ENCODE data around the gene LRRC4B. TPM values are rescaled to one million over a fixed set of nuclear protein-coding genes. Genes with fewer than 3 reads are reported as not detected.

The LRRC4B gene
- total and polyA plus RNA-seq, 2 of the 4 experiments (the other 2 are of a cell fraction): 0.03 TPM; not detected in 1

DNA sequence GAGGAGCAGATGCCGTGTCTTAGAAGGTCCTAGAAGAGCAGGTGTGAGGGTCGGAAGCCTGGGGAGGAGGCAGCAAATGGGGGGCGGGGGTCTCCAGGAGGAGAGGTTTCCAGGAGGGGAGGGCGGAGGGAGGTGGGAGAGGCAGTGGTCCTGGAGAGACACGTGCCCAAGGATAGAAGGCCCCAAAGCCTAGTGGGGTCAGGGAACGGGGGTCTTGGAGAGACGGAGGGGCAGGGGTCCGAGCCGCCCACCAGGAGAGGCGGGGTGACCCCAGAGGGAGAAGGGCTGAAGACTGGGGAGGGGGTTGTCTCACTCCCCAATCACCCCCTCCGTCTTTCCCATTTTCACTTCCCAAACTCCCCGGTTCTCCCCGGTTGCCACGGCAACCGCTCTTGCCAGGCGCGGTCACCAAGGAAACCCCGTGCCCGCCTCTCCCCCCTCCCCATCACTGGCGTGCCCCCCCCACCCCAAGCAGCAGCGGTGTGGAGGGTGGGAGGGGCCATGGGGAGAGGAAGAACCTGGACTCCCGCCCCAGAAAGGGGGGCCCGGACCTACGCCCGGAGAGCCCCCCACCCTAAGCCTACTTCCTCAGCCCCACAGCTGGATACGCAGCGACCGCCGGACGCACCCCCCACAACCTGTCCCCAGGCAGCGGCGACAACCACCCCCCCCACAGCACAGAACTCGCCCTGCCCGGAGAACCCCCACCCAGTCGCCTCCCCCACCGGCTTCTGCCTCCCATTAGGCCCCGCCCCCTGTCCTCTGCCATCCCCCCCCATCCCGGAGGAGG is 988 bp downstream of the LRRC4B start:
- no peak overlapping the region for H3K4ac ChIP-seq (ENCODE audit: low read depth, low read length)

More for the DNA sequence above, 988 bp downstream of the LRRC4B start:
- H3K27ac ChIP-seq (ENCODE audit: insufficient read depth, low read length): no peak overlapping the region
- no peak overlapping the region for H3K56ac ChIP-seq (ENCODE audit: extremely low read depth, insufficient read depth, low read length)
- no peaks in the 10 kb centered on the region for H3K79me1 ChIP-seq (ENCODE audit: low read depth in 1 of 2, low read length in 2 of 2)
- H2BK15ac ChIP-seq (ENCODE audit: low read depth, low read length): no peak overlapping the region
- POLR2A ChIA-PET (ENCODE audit: unreplicated experiment): no interaction called here
- intact Hi-C loops (cut with micrococcal nuclease): no loop called here
- in situ Hi-C loops (cut with MboI; ENCODE audit: low sequenced_read_pairs): no loop called here
- H3K23ac ChIP-seq (ENCODE audit: low read depth, low read length): no peak overlapping the region
- 22% methylated on average over 1 of the region's 38 CpGs; no CpG with 5 or more reads in 1 of the 2 experiments for WGBS, 2 experiments (ENCODE audit: extremely low coverage in 2 of 2, insufficient read length in 1 of 2)
- no peak for ATAC-seq (ENCODE audit: low read depth)
- no peaks in the 10 kb centered on the region for H3K4me1 ChIP-seq (ENCODE audit: control insufficient read depth, insufficient read depth, low read length)
- BruUV-seq (replicated peaks): no TSS peak
- CTCF ChIA-PET: no interaction called here
- peaks cover 48% of the 10 kb centered on the region for H3K27me3 ChIP-seq (ENCODE audit: control insufficient read depth, insufficient read depth, low read length)
- no peak overlapping the region for H3K4me2 ChIP-seq (ENCODE audit: low read depth, low read length)
- H3K4me3 ChIP-seq (ENCODE audit: insufficient read depth, low read depth, low read length): no peak overlapping the region
- dilution Hi-C loops (cut with HindIII; ENCODE audit: low sequenced_read_pairs, unreplicated experiment): no loop called here
- H2BK120ac ChIP-seq (ENCODE audit: low read depth, low read length): no peak overlapping the region
- no peaks in the 10 kb centered on the region for H3K9me1 ChIP-seq (ENCODE audit: insufficient read depth, low read length)
- no peak overlapping the region for H2AK9ac ChIP-seq (replicated peaks; ENCODE audit: low read depth, low read length, poor library complexity)
- no peak overlapping the region for H3K18ac ChIP-seq (ENCODE audit: low read depth, low read length)
- DNase-seq: no peak
- H3K9me3 ChIP-seq (ENCODE audit: control insufficient read depth, insufficient read depth, low read length): no peaks in the 10 kb centered on the region
- no peak overlapping the region for H2AK5ac ChIP-seq (ENCODE audit: low read depth, low read length)
- no peak overlapping the region for H2BK5ac ChIP-seq (ENCODE audit: low read depth, low read length, poor library complexity, severe bottlenecking)
- H4K20me1 ChIP-seq (ENCODE audit: insufficient read depth, low read length): no peaks in the 10 kb centered on the region
- no peak overlapping the region for H3K9ac ChIP-seq (ENCODE audit: low read depth, low read length)
- no peak overlapping the region for H4K8ac ChIP-seq (ENCODE audit: low read depth in 2 of 2, low read length in 2 of 2)
- TF ChIP-seq SMC3 (IDR thresholded peaks at IDR 0.05; ENCODE audit: low read depth, low read length) (no peak), RAD21 (IDR thresholded peaks at IDR 0.05; ENCODE audit: low read length) (no peak)
- TF ChIP-seq, protein P1, sequence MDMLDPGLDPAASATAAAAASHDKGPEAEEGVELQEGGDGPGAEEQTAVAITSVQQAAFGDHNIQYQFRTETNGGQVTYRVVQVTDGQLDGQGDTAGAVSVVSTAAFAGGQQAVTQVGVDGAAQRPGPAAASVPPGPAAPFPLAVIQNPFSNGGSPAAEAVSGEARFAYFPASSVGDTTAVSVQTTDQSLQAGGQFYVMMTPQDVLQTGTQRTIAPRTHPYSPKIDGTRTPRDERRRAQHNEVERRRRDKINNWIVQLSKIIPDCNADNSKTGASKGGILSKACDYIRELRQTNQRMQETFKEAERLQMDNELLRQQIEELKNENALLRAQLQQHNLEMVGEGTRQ (IDR thresholded peaks at IDR 0.05; ENCODE audit: low read depth, low read length): no peak
- TF ChIP-seq, protein P2, sequence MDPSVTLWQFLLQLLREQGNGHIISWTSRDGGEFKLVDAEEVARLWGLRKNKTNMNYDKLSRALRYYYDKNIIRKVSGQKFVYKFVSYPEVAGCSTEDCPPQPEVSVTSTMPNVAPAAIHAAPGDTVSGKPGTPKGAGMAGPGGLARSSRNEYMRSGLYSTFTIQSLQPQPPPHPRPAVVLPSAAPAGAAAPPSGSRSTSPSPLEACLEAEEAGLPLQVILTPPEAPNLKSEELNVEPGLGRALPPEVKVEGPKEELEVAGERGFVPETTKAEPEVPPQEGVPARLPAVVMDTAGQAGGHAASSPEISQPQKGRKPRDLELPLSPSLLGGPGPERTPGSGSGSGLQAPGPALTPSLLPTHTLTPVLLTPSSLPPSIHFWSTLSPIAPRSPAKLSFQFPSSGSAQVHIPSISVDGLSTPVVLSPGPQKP (IDR thresholded peaks at IDR 0.05; ENCODE audit: borderline replicate concordance, low read depth, low read length): no peak
- no peaks in the 10 kb centered on the region for H3K36me3 ChIP-seq (ENCODE audit: control insufficient read depth, insufficient read depth, low read length)
- no peak overlapping the region for H3K14ac ChIP-seq (replicated peaks; ENCODE audit: low read depth, low read length)
- no peak overlapping the region for H2AFZ ChIP-seq (replicated peaks; ENCODE audit: low read length, poor library complexity)
- no peak overlapping the region for H4K91ac ChIP-seq (ENCODE audit: insufficient read depth, low read depth, low read length)
- no peak overlapping the region for H4K5ac ChIP-seq (ENCODE audit: low read depth, low read length)
- no peak overlapping the region for H2BK20ac ChIP-seq (ENCODE audit: low read depth, low read length)

Data from IMR-90 (cell line).